GM12892 (cell line): Measurements from ENCODE around the gene TMEM218.
"Not testable (repeated sequence)": the region's sequence is repeated elsewhere in the genome, so short reads cannot be mapped to it uniquely, and the experiment has no call there.

ENCODE experiments used
- POLR2A ChIP-seq: IDR thresholded peaks from 2 replicates; pipeline ENCODE4 v1.6.1; 2011; ENCODE audit warnings: low read depth, low read length, control low read depth
- TAF1 ChIP-seq: IDR thresholded peaks from 2 replicates; pipeline ENCODE4 v1.6.1; 2011; ENCODE audit warnings: low read depth, mild to moderate bottlenecking, control low read depth, low read length, borderline replicate concordance

GRCh38 chr11:125089481-125089880 is 21.9 kb downstream of the TMEM218 start:
- not testable (repeated sequence) for TF ChIP-seq POLR2A, TAF1
